HL-60 (cell line): ENCODE data around the gene SIDT2.

Source experiments
- DNase-seq, 2 experiments: peaks; one replicate each; pipeline ENCODE4 v3.0.0-alpha.2; 2010 to 2020; ENCODE audit warnings: low read depth in 1 of 2, low spot score in 1 of 2
- H3K27ac ChIP-seq: fragments of 250-450 bp; sonication (Bioruptor Pico); replicated peaks from 2 replicates; pipeline ENCODE4 v1.5.1; 2020; ENCODE audit warnings: mild to moderate bottlenecking, moderate library complexity
- H3K27me3 ChIP-seq: fragments of 250-450 bp; sonication (Bioruptor Pico); 2 replicates; pipeline ENCODE4 v1.5.1; 2021; ENCODE audit warnings: mild to moderate bottlenecking, moderate library complexity; ENCODE audit not compliant: insufficient read depth, poor library complexity, severe bottlenecking
- H3K4me3 ChIP-seq: replicated peaks from 2 replicates; pipeline ENCODE4 v1.5.1; 2011; ENCODE audit warnings: mild to moderate bottlenecking, control low read depth, low read length; ENCODE audit not compliant: insufficient read depth
- GABPA ChIP-seq: IDR thresholded peaks from 2 replicates; pipeline ENCODE4 v1.6.1; 2012; ENCODE audit warnings: low read depth
- POLR2AphosphoS5 ChIP-seq: IDR thresholded peaks from 2 replicates; pipeline ENCODE4 v1.6.1; 2012; ENCODE audit warnings: low read depth
- SPI1 ChIP-seq: IDR thresholded peaks from 2 replicates; pipeline ENCODE4 v1.6.1; 2012; ENCODE audit warnings: low read depth, mild to moderate bottlenecking, borderline replicate concordance
- TF ChIP-seq, protein P1 (sequence below): IDR thresholded peaks from one replicate; pipeline ENCODE4 v1.5.1; 2011; ENCODE audit warnings: low read length, control low read depth, inconsistent platforms; ENCODE audit not compliant: insufficient read depth
- TF ChIP-seq, protein P2 (sequence below): IDR thresholded peaks from 2 replicates; pipeline ENCODE4 v1.6.1; 2012; ENCODE audit warnings: low read depth; ENCODE audit not compliant: insufficient replicate concordance

Gene SIDT2

DNA sequence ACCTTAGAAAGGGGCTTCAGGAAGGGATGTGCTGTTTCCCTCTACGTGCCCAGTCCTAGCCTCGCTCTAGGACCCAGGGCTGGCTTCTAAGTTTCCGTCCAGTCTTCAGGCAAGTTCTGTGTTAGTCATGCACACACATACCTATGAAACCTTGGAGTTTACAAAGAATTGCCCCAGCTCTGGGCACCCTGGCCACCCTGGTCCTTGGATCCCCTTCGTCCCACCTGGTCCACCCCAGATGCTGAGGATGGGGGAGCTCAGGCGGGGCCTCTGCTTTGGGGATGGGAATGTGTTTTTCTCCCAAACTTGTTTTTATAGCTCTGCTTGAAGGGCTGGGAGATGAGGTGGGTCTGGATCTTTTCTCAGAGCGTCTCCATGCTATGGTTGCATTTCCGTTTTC, 18.5 kb downstream of the SIDT2 start:
- DNase-seq, result no peak
- H3K4me3 ChIP-seq, result no peak overlapping the region
- TF ChIP-seq, protein P1, sequence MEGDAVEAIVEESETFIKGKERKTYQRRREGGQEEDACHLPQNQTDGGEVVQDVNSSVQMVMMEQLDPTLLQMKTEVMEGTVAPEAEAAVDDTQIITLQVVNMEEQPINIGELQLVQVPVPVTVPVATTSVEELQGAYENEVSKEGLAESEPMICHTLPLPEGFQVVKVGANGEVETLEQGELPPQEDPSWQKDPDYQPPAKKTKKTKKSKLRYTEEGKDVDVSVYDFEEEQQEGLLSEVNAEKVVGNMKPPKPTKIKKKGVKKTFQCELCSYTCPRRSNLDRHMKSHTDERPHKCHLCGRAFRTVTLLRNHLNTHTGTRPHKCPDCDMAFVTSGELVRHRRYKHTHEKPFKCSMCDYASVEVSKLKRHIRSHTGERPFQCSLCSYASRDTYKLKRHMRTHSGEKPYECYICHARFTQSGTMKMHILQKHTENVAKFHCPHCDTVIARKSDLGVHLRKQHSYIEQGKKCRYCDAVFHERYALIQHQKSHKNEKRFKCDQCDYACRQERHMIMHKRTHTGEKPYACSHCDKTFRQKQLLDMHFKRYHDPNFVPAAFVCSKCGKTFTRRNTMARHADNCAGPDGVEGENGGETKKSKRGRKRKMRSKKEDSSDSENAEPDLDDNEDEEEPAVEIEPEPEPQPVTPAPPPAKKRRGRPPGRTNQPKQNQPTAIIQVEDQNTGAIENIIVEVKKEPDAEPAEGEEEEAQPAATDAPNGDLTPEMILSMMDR, result no peak
- TF ChIP-seq GABPA (no peak), SPI1 (no peak), POLR2AphosphoS5 (no peak)
- TF ChIP-seq, protein P2, sequence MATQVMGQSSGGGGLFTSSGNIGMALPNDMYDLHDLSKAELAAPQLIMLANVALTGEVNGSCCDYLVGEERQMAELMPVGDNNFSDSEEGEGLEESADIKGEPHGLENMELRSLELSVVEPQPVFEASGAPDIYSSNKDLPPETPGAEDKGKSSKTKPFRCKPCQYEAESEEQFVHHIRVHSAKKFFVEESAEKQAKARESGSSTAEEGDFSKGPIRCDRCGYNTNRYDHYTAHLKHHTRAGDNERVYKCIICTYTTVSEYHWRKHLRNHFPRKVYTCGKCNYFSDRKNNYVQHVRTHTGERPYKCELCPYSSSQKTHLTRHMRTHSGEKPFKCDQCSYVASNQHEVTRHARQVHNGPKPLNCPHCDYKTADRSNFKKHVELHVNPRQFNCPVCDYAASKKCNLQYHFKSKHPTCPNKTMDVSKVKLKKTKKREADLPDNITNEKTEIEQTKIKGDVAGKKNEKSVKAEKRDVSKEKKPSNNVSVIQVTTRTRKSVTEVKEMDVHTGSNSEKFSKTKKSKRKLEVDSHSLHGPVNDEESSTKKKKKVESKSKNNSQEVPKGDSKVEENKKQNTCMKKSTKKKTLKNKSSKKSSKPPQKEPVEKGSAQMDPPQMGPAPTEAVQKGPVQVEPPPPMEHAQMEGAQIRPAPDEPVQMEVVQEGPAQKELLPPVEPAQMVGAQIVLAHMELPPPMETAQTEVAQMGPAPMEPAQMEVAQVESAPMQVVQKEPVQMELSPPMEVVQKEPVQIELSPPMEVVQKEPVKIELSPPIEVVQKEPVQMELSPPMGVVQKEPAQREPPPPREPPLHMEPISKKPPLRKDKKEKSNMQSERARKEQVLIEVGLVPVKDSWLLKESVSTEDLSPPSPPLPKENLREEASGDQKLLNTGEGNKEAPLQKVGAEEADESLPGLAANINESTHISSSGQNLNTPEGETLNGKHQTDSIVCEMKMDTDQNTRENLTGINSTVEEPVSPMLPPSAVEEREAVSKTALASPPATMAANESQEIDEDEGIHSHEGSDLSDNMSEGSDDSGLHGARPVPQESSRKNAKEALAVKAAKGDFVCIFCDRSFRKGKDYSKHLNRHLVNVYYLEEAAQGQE, result no peak
- H3K27me3 ChIP-seq, result no peaks in the 10 kb centered on the region
- no peak overlapping the region for H3K27ac ChIP-seq

DNA sequence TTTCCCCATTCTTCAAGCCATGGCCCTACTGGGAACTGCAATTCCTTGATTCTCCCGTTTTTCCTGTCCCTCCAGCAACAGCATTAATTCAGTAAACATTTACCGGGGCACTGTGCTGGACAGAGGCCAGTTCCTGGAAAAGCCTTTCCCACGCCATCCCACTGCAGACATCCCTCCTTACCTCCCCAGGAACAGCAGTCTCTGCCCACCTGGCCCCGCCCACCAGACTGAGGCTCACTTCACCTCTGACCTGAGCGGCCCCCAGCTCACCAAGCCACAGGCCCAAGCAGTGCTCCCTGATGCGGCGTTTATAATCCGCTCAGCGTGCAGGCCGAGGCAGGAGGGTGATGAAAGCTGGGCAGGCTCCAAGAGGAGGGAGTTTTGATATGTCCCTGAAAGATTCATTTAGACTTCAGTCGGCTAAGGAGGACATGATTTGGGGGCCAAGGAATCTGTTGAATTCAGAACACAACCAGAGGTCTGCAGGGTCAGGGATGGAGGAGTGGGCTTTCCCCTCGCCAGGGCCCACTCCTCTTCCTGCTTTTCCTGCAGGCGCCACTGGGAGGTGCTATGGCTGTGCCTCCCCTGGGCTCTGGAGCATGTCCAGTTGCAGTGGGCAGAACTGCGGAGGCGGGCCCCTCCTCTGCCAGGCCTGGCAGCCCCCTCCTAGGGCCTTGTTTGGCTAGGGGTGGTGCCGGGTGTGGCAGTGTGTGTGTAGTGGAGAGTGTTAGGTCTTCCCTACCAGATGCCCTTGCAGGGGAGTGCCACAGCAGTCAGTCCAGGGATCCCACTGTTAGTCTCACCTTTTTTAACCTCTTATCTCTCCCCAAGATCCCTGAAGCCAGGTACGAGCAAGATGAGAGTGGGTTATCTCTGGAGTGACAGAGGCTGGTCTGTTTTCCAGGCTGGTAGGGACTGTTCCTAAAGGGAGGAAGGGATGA, 19.2 kb downstream of the SIDT2 start:
- Histone ChIP-seq H3K27ac (no peak overlapping the region), H3K27me3 (no peaks in the 10 kb centered on the region), H3K4me3 (no peak overlapping the region)
- no peak for DNase-seq
- TF ChIP-seq, protein P1, result no peak
- TF ChIP-seq POLR2AphosphoS5 (no peak), SPI1 (no peak), GABPA (no peak)
- TF ChIP-seq, protein P2, result no peak

DNA sequence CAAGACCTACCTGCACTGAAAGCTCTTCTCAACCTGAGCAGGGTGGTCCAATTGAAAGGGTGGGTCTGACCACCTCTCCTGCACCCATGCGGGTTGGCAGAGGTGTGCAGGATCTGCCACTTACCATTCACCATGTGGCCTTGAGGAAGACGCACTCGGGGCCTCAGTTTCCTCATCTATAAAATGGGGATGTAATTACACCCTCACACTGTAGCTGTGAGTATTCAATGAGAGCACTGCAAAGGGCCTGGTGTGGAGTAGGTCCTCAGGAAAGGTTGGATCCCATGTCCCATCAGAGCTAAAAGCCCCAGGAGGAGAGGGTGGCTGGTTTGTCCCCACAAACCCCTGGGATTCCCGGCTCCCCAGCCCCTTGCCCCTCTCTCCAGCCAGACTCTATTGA, 20.1 kb downstream of the SIDT2 start:
- Histone ChIP-seq H3K4me3 (no peak overlapping the region), H3K27me3 (no peaks in the 10 kb centered on the region), H3K27ac (no peak overlapping the region)
- TF ChIP-seq GABPA, result no peak
- DNase-seq, result no peak

DNA sequence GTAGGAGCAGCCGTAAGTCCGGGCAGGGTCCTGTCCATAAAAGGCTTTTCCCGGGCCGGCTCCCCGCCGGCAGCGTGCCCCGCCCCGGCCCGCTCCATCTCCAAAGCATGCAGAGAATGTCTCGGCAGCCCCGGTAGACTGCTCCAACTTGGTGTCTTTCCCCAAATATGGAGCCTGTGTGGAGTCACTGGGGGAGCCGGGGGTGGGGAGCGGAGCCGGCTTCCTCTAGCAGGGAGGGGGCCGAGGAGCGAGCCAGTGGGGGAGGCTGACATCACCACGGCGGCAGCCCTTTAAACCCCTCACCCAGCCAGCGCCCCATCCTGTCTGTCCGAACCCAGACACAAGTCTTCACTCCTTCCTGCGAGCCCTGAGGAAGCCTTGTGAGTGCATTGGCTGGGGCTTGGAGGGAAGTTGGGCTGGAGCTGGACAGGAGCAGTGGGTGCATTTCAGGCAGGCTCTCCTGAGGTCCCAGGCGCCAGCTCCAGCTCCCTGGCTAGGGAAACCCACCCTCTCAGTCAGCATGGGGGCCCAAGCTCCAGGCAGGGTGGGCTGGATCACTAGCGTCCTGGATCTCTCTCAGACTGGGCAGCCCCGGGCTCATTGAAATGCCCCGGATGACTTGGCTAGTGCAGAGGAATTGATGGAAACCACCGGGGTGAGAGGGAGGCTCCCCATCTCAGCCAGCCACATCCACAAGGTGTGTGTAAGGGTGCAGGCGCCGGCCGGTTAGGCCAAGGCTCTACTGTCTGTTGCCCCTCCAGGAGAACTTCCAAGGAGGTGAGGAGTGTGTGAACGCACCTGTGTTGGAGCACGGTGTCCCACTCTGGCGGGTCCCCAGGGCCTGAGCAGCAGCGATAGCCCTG, 20.7 kb downstream of the SIDT2 start, which contains the start of gene TAGLN:
TAGLN (plus strand) TSS at position 318 of the 863 bp plus-strand sequence. CDS start 3,644 bp downstream, outside the sequence.
- H3K27ac ChIP-seq, result no peak within 1 kb of the TSS
- no peak within 1 kb of the TSS for H3K4me3 ChIP-seq
- no peaks in the 10 kb centered on the region for H3K27me3 ChIP-seq
- DNase-seq, result no peak
- TF ChIP-seq, protein P2, result no peak
- no peak for TF ChIP-seq POLR2AphosphoS5
